DMS53 (cell line): ENCODE results near the gene CHRM4.
A peak's percentile ranks its signal among the peaks of the same experiment; 100 is the strongest.
"Not testable (repeated sequence)": the region's sequence is repeated elsewhere in the genome, so short reads cannot be mapped to it uniquely, and the experiment has no call there.

Source experiments
- DNase-seq: peaks from one replicate; lab custom pipeline; 2025; lab: John Stamatoyannopoulos, UW

CHRM4 gene

GRCh38 chr11:46381819-46382645, 9.5 kb downstream of the CHRM4 start:
- peak; percentile 63 for DNase-seq

DNA sequence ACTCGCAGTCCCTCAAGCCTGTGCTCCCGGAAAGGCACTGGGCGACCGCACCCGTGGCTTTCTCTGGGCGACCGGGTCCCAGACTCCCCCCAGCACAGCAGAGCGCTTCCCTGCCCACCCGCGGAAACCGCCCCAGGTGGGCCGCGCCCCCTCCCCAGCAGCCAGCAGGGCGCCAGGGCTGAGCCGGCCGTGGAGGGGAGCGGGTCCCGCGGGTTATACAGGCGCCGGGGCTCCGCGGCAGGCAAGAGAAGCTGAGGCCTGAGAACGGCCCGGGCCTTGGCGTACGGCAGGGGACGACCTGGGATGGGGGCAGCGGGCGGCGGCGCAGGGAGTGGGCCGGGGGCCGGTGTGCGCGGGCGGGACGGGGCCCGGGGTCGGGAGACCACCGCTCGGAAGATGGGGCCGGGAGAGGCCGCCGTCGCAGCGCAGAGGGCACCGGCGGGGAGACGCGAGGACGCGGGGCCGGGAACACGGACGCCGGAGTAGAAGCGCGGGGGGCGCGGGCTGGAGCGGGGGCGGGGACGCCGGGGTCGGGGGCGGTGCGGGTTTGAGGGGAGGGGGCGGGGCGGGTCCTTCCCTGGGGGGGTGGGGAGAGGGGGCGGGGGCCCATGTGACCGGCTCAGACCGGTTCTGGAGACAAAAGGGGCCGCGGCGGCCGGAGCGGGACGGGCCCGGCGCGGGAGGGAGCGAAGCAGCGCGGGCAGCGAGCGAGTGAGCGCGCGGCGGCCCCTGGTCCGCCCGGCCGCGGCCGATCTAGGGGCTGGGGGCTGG, 10.3 kb downstream of the CHRM4 start, which contains the start of gene MDK:
Gene MDK (plus strand): TSS at position 622 of the 771 bp plus-strand sequence. CDS start 389 bp downstream, outside the sequence.
- DNase-seq = peak; percentile 70

DNA sequence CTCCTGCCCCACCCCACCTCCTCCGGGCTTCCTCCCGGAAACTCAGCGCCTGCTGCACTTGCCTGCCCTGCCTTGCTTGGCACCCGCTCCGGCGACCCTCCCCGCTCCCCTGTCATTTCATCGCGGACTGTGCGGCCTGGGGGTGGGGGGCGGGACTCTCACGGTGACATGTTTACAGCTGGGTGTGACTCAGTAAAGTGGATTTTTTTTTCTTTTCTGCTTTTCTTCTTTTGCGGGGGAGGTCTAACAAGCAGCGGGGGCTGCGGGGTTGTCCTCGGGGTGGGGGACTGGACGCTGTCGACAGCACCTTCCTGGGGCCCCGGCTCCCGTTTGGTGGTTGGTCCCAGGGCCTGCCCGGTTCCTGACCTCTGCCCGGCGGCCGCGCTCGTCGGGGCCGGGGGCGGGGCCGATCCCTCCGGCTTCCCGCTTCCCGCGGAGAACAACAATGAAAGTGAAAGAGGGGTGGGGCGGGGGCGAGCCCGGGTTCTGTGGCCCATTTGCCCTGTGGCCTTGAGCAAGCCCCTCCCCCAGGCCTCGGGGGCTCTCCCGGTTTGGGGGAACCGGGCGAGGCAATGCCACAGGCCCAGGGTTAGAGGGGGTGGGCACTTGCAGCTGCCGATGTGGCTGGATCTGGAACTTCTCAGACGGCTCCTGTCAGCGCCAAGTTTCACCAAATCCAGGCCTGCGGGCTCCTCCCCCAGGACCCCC, 11.1 kb downstream of the CHRM4 start:
- peak; percentile 80 for DNase-seq

DNA sequence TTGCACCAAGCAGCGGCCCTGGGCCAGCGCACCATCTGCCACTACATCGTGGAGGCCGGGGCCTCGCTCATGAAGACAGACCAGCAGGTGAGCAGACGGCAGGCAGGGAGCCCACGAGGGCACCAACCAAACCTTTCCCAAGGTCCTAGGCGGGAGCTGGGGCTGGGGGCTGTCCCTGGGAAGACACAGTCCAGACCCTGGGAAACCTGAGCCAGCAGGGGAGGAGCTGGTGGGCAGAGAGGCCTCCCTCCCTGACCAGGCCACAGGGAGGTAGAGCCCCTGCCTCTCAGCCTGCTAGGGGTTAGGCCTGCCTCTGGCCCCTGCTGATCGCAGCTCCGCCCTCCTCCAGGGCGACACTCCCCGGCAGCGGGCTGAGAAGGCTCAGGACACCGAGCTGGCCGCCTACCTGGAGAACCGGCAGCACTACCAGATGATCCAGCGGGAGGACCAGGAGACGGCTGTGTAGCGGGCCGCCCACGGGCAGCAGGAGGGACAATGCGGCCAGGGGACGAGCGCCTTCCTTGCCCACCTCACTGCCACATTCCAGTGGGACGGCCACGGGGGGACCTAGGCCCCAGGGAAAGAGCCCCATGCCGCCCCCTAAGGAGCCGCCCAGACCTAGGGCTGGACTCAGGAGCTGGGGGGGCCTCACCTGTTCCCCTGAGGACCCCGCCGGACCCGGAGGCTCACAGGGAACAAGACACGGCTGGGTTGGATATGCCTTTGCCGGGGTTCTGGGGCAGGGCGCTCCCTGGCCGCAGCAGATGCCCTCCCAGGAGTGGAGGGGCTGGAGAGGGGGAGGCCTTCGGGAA, 11.9 kb downstream of the CHRM4 start:
- peak; percentile 86 for DNase-seq

DNA sequence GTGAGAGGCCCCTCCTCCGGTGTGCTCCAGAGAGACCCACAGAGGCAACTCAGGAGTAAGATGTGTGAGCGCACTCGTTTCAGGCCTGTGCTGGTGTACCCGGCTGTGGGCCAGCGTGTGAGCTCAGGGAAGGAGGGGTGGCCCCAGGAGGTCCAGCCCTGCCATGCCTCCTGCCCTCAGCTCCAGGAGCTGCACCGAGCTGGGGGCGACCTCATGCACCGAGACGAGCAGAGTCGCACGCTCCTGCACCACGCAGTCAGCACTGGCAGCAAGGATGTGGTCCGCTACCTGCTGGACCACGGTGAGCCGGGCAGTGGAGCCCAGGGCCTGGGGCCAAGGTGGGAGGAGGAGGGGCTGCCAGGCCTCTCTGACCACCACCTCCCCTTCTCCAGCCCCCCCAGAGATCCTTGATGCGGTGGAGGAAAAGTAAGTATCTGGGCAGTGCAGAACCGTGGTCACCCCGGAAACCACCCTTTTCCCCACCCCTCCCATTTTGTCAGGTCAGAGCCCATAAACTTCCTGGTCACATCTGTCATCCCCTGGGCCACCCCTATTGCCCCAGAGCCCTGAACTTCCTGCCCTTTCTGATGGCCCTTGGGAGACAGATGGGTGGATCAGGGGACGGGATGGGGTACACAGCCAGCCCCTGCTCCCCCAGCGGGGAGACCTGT, 12.6 kb downstream of the CHRM4 start:
- peak; percentile 43 for DNase-seq

DNA sequence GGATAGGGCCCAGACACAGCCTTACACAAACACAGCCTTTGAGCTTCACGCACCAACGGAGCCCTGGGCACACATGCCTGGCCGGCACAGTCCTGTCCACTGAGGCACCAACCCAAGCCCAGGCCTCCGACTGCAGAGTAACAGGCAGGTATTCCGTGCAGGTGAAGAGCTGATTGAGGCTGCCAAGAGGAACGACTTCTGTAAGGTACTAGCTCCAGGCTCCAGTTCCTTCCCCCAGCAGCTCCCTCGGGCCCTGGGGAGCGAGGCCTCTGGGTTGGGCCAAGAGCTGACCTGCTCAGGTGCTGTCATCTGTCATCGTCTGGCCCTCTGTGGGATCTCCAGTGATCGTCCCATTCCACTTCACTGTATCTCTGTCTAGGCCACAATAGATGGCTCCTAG, 13.3 kb downstream of the CHRM4 start:
- DNase-seq = no peak

GRCh38 chr11:46377831-46378230, 13.7 kb downstream of the CHRM4 start:
- DNase-seq = no peak

DNA sequence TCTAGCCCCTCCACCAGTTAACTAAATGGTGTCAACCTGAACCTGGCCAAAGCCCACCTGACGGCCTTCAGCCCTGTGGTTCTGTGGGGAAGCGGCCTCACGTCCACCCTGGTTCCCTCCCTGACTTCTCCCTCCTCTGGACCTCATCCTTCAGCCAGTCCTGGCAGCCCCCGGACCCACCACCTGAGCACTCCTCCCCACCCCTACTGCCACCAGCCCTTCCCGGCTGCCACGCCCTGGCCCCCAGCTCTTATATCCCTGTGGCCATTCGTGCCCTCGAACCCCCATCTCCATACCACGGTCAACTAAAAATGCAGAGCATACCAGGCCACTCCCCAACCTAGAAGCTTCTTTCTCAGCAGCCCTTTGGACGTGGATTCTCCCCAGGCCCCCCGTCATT, 14.3 kb downstream of the CHRM4 start:
- DNase-seq = no peak

- DNase-seq = no peak
These were observed 15.1 kb downstream of the CHRM4 start for GRCh38 chr11:46376258-46377050.

DNA sequence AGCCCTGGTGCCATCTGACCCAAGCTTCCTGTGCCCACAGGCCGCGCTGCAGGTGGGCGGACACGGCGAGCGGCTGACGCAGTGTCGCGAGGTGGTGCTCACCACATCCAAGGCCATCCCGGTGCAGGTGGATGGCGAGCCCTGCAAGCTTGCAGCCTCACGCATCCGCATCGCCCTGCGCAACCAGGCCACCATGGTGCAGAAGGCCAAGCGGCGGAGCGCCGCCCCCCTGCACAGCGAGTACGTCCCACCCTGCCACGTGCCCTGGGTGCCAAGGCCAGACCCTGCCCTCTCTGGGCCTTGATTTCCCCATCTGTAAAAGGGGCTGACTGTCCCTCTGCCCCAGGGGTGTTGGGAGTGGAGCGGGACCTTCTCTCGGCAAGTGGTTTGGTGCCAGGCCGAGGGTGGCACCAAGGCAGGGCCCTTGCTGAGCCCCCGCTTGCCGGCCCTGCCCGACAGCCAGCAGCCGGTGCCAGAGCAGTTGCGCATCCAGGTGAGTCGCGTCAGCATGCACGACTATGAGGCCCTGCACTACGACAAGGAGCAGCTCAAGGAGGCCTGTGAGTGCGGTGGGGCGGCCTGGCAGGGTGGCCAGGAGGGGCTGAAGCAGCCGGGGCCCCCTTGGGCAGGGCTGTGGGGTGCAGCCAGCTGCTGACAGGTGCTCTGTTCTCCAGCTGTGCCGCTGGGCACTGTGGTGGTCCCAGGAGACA, 16.0 kb downstream of the CHRM4 start:
- no peak for DNase-seq

- no peak for DNase-seq
These were observed 16.8 kb downstream of the CHRM4 start for GRCh38 chr11:46374815-46375214.

DNA sequence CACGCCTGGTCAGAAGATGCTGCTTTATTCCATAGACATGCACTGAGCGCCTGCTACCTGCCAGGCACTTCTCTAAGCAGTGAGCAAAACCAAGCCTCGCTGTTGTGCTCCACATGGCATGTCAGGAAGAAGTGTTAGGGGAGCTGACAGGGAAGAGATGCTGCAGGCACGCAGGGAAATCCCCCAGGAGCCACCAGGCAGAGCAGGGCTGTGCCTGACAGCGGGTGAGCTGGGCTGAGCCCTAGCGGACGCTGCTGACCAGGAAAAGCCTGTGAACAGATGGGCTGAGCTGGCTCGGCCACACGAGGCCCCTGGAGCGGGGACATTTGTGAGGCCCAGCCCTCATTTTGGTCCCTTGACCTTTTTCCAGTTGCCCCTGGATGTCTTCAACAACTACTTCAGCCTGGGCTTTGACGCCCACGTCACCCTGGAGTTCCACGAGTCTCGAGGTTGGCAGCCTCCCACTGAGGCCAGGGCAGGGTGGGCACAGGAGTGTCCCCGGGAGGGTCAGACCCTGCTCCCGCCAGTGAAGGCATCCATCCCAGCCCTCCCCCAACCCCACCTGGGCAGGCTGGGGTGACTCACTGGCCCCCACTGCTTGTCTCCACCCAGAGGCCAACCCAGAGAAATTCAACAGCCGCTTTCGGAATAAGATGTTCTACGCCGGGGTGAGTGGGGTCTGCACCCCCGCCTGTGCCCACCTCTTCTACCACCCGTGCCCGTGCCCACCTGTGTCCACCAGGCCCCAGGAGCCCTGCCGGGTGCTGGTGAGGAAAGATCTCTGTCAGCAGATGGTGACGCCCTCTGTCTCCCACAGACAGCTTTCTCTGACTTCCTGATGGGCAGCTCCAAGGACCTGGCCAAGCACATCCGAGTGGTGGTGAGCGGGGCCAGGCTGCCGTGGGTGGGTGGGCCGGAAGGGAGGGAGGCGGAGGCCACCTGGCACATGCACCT, 17.5 kb downstream of the CHRM4 start:
- DNase-seq = no peak

- not testable (repeated sequence) for DNase-seq
These were observed 19.1 kb downstream of the CHRM4 start for GRCh38 chr11:46372501-46372900.

DNA sequence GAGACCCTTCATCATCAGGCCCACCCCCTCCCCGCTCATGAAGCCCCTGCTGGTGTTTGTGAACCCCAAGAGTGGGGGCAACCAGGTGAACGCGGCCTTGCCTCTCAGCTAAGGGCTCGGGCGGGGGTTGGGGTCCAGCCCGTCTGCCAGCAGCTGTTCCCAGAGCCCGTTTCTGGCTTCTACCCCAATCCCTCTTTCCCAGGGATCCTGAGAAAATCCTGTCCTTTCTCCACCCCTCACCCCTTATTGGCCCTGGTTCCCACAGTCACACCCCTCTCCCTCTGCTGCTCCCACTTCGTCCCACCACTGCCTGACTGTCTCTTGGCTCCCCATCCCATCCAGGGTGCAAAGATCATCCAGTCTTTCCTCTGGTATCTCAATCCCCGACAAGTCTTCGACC, 19.5 kb downstream of the CHRM4 start:
- no peak for DNase-seq

DNA sequence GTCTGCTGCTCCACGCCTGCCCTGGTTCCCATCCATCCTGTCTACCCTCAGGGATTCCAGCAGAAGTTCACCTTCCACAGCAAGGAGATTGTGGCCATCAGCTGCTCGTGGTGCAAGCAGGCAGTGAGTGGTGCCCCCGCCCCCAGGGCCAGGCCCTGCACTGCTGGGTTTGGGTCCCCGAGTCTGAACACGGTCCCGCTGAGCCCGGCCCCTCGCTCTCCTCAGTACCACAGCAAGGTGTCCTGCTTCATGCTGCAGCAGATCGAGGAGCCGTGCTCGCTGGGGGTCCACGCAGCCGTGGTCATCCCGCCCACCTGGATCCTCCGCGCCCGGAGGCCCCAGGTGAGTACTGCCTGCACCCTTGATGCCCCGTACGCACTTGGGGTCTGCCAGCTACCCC, 20.3 kb downstream of the CHRM4 start:
- not testable (repeated sequence) for DNase-seq

DNA sequence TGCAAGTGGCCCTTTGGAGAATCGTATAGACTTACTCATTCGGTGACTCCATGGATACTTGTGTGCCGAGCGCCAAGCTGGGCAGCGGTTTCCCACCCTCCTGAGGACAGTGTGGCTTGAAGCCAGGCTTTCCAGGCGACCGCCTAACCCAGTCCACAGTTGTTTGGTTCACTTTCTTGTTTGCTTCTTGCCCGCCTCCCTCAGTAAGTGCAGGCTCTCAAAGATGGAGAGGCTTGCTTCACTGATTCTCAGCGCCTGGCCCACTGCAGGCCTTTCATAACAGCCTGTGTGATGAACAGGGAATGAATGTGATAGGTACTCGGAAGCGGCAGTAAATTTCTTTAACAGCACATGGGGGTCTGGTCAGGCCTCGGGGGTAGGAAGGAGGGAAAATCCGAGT, 21.3 kb downstream of the CHRM4 start:
- DNase-seq = no peak

GRCh38 chr11:46369458-46370152, 22.0 kb downstream of the CHRM4 start:
- peak; percentile 70 for DNase-seq

GRCh38 chr11:46367916-46368267, 23.7 kb downstream of the CHRM4 start:
- no peak for DNase-seq
